ENCODE results near the gene FSTL5. TPM values are rescaled to one million over a fixed set of nuclear protein-coding genes. Genes with fewer than 3 reads are reported as not detected.
A peak's percentile ranks its signal among the peaks of the same experiment; 100 is the strongest.

FSTL5 gene
- total RNA-seq, 1 donor from 2014 or later: not detected

GRCh38 chr4:161655148-161655547, 508.7 kb downstream of the FSTL5 start:
- H3K4me3 ChIP-seq: no peak overlapping the region
- no peak for ATAC-seq
- no peak overlapping the region for H3K27ac ChIP-seq
- H3K36me3 ChIP-seq: no peaks in the 10 kb centered on the region
- intact Hi-C loops (cut with DNase I): no loop called here
- no peak for DNase-seq
- H3K27me3 ChIP-seq (ENCODE audit: low read depth): no peaks in the 10 kb centered on the region
- no peaks in the 10 kb centered on the region for H3K4me1 ChIP-seq
- no peak for TF ChIP-seq CTCF (IDR thresholded peaks at IDR 0.05)
- no peaks in the 10 kb centered on the region for H3K9me3 ChIP-seq

GRCh38 chr4:161653697-161654096, 510.1 kb downstream of the FSTL5 start:
- no peak for DNase-seq
- Histone ChIP-seq H3K36me3 (no peaks in the 10 kb centered on the region), H3K4me3 (no peak overlapping the region), H3K4me1 (no peaks in the 10 kb centered on the region), H3K27me3 (ENCODE audit: low read depth) (no peaks in the 10 kb centered on the region), H3K27ac (no peak overlapping the region), H3K9me3 (no peaks in the 10 kb centered on the region)
- TF ChIP-seq CTCF (IDR thresholded peaks at IDR 0.05): no peak
- ATAC-seq: no peak
- intact Hi-C loops (cut with DNase I): no loop called here

- Histone ChIP-seq H3K9me3 (no peaks in the 10 kb centered on the region), H3K4me1 (no peaks in the 10 kb centered on the region), H3K27ac (no peak overlapping the region), H3K36me3 (no peaks in the 10 kb centered on the region), H3K4me3 (no peak overlapping the region), H3K27me3 (ENCODE audit: low read depth) (no peaks in the 10 kb centered on the region)
- ATAC-seq (no peak), DNase-seq (no peak)
- intact Hi-C loops (cut with DNase I): no loop called here
- no peak for TF ChIP-seq CTCF (IDR thresholded peaks at IDR 0.05)
Measured at GRCh38 chr4:161651586-161651985, 512.2 kb downstream of the FSTL5 start.

- H3K9me3 ChIP-seq: no peaks in the 10 kb centered on the region
- H3K27me3 ChIP-seq (ENCODE audit: low read depth): no peaks in the 10 kb centered on the region
- no peak for TF ChIP-seq CTCF (IDR thresholded peaks at IDR 0.05)
- peak; percentile 43 to 50 for ATAC-seq
- H3K4me1 ChIP-seq: no peaks in the 10 kb centered on the region
- intact Hi-C loops (cut with DNase I): no loop called here
- DNase-seq: no peak
- no peaks in the 10 kb centered on the region for H3K36me3 ChIP-seq
- H3K27ac ChIP-seq: no peak overlapping the region
- H3K4me3 ChIP-seq: no peak overlapping the region
Measured at GRCh38 chr4:161650812-161651211, 513.0 kb downstream of the FSTL5 start.

- Histone ChIP-seq H3K36me3 (no peaks in the 10 kb centered on the region), H3K4me3 (no peak overlapping the region), H3K27ac (no peak overlapping the region), H3K4me1 (no peaks in the 10 kb centered on the region), H3K27me3 (ENCODE audit: low read depth) (no peaks in the 10 kb centered on the region), H3K9me3 (no peaks in the 10 kb centered on the region)
- intact Hi-C loops (cut with DNase I): no loop called here
- ATAC-seq: no peak
- DNase-seq: no peak
- no peak for TF ChIP-seq CTCF (IDR thresholded peaks at IDR 0.05)
Measured at GRCh38 chr4:161647757-161648156, 516.0 kb downstream of the FSTL5 start.

GRCh38 chr4:161642708-161643107, 521.1 kb downstream of the FSTL5 start:
- H3K27me3 ChIP-seq (ENCODE audit: low read depth): no peaks in the 10 kb centered on the region
- TF ChIP-seq CTCF (IDR thresholded peaks at IDR 0.05): no peak
- H3K4me1 ChIP-seq: no peaks in the 10 kb centered on the region
- no peak overlapping the region for H3K27ac ChIP-seq
- H3K36me3 ChIP-seq: no peaks in the 10 kb centered on the region
- no peak overlapping the region for H3K4me3 ChIP-seq
- intact Hi-C loops (cut with DNase I): no loop called here
- DNase-seq (no peak), ATAC-seq (no peak)
- no peaks in the 10 kb centered on the region for H3K9me3 ChIP-seq
